ENCODE results near the gene OTUB2.

GRCh38 chr14:94014382-94014781 lies 11.8 kb upstream of the OTUB2 start:
- TF ChIP-seq CTCF (IDR thresholded peaks at IDR 0.05 in 8 of 11, conservative IDR thresholded peaks at IDR 0.05 in 3 of 11), result no peak
- no peak for TF ChIP-seq POLR2AphosphoS5 (IDR thresholded peaks at IDR 0.05)
- no peak for TF ChIP-seq POLR2A (IDR thresholded peaks at IDR 0.05)
